Left lung (tissue), 10 donors: ENCODE measurements around the gene RNF125. TPM values are rescaled to one million over a fixed set of nuclear protein-coding genes. Genes with fewer than 3 reads are reported as not detected.
A peak's percentile ranks its signal among the peaks of the same experiment; 100 is the strongest.

Experiments used
- ATAC-seq: fragments of 200-7000 bp; cut with Tn5 transposase; one replicate; pipeline ENCODE4 v1.9.1; 2020; ENCODE audit warnings: moderate library complexity
- DNase-seq, 4 donors: peaks; one replicate each; pipeline ENCODE4 v3.0.0-alpha.2; 2013 to 2020
- H3K27ac ChIP-seq, 2 donors: fragments of 200-600 bp; sonication (generic) in 1 of 2; one replicate each; pipeline versions ENCODE4 v1.5.0 to v1.8.0; 2020 to 2021
- H3K27me3 ChIP-seq, 2 donors: fragments of 200-600 bp; sonication (generic) in 1 of 2; one replicate each; pipeline versions ENCODE4 v1.5.0 to v1.8.0; 2020 to 2021
- H3K36me3 ChIP-seq, 2 donors: fragments of 200-600 bp; sonication (generic) in 1 of 2; one replicate each; pipeline versions ENCODE4 v1.5.0 to v1.8.0; 2020 to 2021
- H3K4me1 ChIP-seq, 2 donors: fragments of 200-600 bp; one replicate each; pipeline ENCODE4 v1.8.0; 2021
- H3K4me3 ChIP-seq, 2 donors: fragments of 200-600 bp; sonication (generic) in 1 of 2; one replicate each; pipeline versions ENCODE4 v1.5.0 to v1.8.0; 2020 to 2021; ENCODE audit warnings: mild to moderate bottlenecking in 1 of 2
- H3K9me3 ChIP-seq, 2 donors: fragments of 200-600 bp; sonication (generic) in 1 of 2; one replicate each; pipeline versions ENCODE4 v1.5.0 to v1.8.0; 2020 to 2021
- CTCF ChIP-seq, 2 donors: fragments of 200-600 bp; sonication (generic) in 1 of 2; IDR thresholded peaks; one replicate each; pipeline versions ENCODE4 v1.5.0 to v1.8.0; 2021; ENCODE audit warnings: antibody characterized with exemption in 2 of 2
- intact Hi-C, 2 donors: fragments of 100-400 bp; cut with DNase I; formaldehyde crosslinking; loops; one replicate each; pipeline versions ENCODE4 v1.11.2 to v1.14.2; 2022
- polyA plus RNA-seq, 6 donors: library from polyadenylated mRNA; unstranded; fragments of 120-200 nt; gene quantifications; one replicate each; pipeline ENCODE4 v1.2.1, GENCODE V29; 2013; ENCODE audit not compliant: insufficient read length in 6 of 6
- total RNA-seq, 2 donors: library from RNA; stranded (reverse); fragmentation: NEBNext Ultra II Directional; extraction: Animal tissue kit (Norgen Biotek cat#: 25700); gene quantifications; one replicate each; pipeline ENCODE4 v1.2.1, GENCODE V29; 2021
- donor health status: DM: no; HTN: yes; CAD: no.
- donor health status: DM: no; HTN: no; CAD: no.

The RNF125 gene
- total and polyA plus RNA-seq, 8 donors = 4.3 to 9.7 (median 8.1) TPM

DNA sequence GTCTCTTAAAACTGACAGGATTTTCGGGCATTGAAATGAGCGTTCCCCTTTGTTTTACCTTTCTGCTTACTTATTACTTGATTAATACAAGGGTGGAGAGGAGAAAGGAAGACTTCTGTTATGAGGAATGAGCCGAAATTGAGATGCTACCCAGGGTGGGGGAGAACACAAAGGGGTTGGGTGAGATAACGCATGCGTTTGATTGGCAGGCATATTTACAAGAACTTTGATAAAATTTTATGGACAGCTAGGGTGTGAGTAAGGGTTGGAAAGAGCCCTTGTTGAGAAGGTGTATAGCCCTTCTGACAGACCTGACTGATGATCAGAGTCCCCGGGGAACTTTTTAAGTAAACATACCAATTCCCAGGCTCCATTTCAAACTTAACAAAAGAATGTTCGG is 74.9 kb downstream of the RNF125 start:
- Histone ChIP-seq H3K36me3 (no peaks in the 10 kb centered on the region), H3K4me1 (peaks cover 0 to 44% of the 10 kb centered on the region in 2 donors), H3K4me3 (peak overlapping the region; percentile 96 to 98), H3K27me3 (no peaks in the 10 kb centered on the region), H3K27ac (peak overlapping the region; percentile 100), H3K9me3 (no peaks in the 10 kb centered on the region)
- ATAC-seq = no peak
- DNase-seq = no peak
- intact Hi-C loops = no loop called here
- no peak for TF ChIP-seq CTCF (IDR thresholded peaks at IDR 0.05)

- H3K27me3 ChIP-seq = no peaks in the 10 kb centered on the region
- H3K4me1 ChIP-seq = peaks cover 0 to 59% of the 10 kb centered on the region in 2 donors
- H3K36me3 ChIP-seq = no peaks in the 10 kb centered on the region
- TF ChIP-seq CTCF (IDR thresholded peaks at IDR 0.05) = no peak
- intact Hi-C loops = no loop called here
- H3K27ac ChIP-seq = no peak overlapping the region
- no peak for DNase-seq
- H3K4me3 ChIP-seq = no peak overlapping the region
- no peaks in the 10 kb centered on the region for H3K9me3 ChIP-seq
- no peak for ATAC-seq
Measured at GRCh38 chr18:32095192-32095899, 76.7 kb downstream of the RNF125 start.

DNA sequence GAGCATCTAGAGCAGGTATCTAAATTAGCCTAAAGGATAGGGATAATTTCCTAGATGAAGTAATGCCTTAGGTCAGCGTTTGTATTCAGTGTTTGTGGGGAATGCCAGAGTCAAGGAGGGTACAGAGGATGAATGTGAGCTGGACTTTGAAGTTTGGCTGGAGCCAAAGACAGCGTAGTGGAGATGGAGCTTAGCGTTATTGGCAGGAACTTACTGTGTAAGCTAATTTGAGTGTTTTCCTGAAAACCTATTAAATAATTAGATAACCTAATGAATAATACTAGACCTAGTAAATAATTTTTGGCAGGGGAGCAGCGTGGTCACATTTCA is 77.2 kb downstream of the RNF125 start:
- Histone ChIP-seq H3K9me3 (no peaks in the 10 kb centered on the region), H3K4me1 (peaks cover 0 to 58% of the 10 kb centered on the region in 2 donors), H3K27me3 (no peaks in the 10 kb centered on the region), H3K4me3 (no peak overlapping the region), H3K36me3 (no peaks in the 10 kb centered on the region), H3K27ac (no peak overlapping the region)
- DNase-seq (no peak), ATAC-seq (no peak)
- intact Hi-C loops = no loop called here
- TF ChIP-seq CTCF (IDR thresholded peaks at IDR 0.05) = no peak

DNA sequence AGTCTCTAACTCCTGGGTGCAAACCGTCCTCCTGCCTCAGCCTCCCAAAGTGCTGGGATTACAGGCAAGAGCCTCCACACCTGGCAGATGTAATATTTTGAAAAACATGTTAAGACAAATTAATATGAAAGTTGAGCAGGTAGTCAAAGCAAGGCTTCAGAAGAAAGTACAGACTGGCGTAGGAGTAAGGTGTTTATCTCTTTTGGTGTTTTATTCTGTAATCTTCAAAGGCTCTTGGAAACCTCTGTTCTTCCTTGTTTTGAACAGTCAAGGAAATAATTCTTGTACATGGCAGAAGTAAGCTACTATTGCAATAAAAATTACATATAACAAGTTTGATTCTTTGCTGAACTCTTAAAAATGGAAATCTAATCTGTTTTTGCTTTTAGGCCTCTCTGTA is 78.3 kb downstream of the RNF125 start:
- DNase-seq (no peak), ATAC-seq (no peak)
- TF ChIP-seq CTCF (IDR thresholded peaks at IDR 0.05) = no peak
- H3K9me3 ChIP-seq = no peaks in the 10 kb centered on the region
- no peak overlapping the region for H3K27ac ChIP-seq
- no peaks in the 10 kb centered on the region for H3K27me3 ChIP-seq
- H3K4me1 ChIP-seq = peaks cover 0 to 51% of the 10 kb centered on the region in 2 donors
- H3K4me3 ChIP-seq = no peak overlapping the region
- no peaks in the 10 kb centered on the region for H3K36me3 ChIP-seq
- intact Hi-C loops = no loop called here

DNA sequence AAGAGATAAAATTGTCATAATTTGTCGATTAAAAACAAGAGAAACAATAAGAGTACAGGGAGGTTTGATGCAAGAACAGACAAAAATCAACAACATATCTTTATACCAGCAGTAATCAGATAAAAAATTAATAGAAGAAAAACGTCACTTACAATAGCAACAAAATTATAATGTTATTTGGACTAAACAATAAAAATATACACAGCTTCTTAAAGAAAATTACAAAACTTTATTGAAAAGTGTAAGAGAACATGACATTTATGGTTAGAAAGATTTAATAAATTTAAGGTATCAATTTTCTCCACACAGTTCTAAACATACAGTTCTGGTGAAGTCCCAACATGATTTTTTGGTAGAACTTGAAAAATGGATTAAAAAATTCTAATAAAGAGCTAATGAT is 85.9 kb downstream of the RNF125 start:
- H3K4me3 ChIP-seq = no peak overlapping the region
- no peak for ATAC-seq
- H3K27me3 ChIP-seq = no peaks in the 10 kb centered on the region
- TF ChIP-seq CTCF (IDR thresholded peaks at IDR 0.05) = no peak
- H3K36me3 ChIP-seq = peaks cover 0 to 10% of the 10 kb centered on the region in 2 donors
- H3K9me3 ChIP-seq = no peaks in the 10 kb centered on the region
- DNase-seq = no peak
- no peak overlapping the region for H3K27ac ChIP-seq
- H3K4me1 ChIP-seq = peaks cover 0 to 7% of the 10 kb centered on the region in 2 donors
- intact Hi-C loops = no loop called here
